Measurements from ENCODE around the gene DUSP16. TPM values are rescaled to one million over a fixed set of nuclear protein-coding genes. Genes with fewer than 3 reads are reported as not detected.

Gene DUSP16
- total RNA-seq, 1 donor from 2014 or later = 16.4 TPM

DNA sequence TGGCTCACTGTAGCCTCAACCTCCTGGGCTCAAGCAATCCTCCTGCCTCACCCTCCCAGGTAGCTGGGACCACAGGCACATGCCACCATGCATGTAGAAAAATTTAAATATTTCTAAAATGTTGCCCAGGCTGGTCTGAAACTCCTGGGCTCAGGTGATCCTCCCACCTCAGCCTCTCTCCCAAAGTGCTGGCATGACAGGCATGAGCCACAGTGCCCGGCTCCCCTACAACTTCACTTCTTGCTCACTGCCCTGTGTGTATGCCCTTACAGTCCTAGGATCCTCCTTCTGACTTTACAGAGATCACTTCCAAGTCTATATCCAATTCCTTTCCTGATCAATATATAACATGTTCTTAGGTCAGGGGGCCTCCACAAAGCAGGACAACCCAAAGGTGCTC is 25.2 kb upstream of the DUSP16 start:
- DNase-seq = no peak
- Histone ChIP-seq H3K4me1 (peaks cover 4% of the 10 kb centered on the region), H3K27me3 (ENCODE audit: low read depth) (no peaks in the 10 kb centered on the region), H3K9me3 (replicated peaks) (no peaks in the 10 kb centered on the region), H3K36me3 (no peaks in the 10 kb centered on the region), H3K4me3 (no peak overlapping the region), H3K27ac (replicated peaks) (no peak overlapping the region)
- TF ChIP-seq, protein P1, sequence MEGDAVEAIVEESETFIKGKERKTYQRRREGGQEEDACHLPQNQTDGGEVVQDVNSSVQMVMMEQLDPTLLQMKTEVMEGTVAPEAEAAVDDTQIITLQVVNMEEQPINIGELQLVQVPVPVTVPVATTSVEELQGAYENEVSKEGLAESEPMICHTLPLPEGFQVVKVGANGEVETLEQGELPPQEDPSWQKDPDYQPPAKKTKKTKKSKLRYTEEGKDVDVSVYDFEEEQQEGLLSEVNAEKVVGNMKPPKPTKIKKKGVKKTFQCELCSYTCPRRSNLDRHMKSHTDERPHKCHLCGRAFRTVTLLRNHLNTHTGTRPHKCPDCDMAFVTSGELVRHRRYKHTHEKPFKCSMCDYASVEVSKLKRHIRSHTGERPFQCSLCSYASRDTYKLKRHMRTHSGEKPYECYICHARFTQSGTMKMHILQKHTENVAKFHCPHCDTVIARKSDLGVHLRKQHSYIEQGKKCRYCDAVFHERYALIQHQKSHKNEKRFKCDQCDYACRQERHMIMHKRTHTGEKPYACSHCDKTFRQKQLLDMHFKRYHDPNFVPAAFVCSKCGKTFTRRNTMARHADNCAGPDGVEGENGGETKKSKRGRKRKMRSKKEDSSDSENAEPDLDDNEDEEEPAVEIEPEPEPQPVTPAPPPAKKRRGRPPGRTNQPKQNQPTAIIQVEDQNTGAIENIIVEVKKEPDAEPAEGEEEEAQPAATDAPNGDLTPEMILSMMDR (IDR thresholded peaks at IDR 0.05; ENCODE audit: borderline replicate concordance) = no peak
- intact Hi-C loops (cut with micrococcal nuclease) = no loop called here

DNA sequence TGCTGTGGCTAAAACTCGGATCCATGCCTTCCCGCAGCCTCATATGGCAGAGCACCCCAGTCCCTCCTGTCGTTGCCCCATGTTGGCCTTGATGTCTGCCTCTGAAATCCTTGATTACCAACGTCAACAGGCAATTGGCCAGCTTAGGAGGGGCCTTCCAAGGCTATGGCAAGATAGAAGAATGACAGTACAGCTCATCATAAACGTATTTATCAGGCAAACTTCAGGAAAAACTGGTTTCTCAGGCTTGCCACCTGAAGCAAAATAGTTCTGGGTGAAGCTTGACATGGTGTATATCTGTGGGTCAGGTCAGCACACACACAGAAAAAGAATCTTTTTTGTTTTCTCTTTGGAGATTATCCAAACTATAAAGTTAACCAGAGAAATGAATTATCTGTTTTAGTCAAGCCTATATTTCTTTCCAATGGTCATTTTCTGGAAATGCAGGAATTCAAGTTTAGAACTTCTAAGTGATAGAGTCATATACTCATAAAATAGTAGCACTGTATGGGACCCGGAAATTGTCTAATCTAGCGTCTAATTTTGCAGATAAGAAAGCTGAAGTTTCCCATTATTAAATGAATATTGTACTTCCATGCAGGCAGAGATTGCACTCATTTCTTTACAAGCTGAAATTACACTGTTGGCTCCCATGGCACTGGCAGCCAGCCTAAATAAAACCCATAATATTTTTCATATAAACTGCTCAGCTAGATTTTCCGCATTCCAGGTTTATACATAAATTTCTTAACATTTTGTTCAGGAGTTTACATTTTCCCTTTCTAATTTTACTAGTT is 24.4 kb upstream of the DUSP16 start:
- H3K27ac ChIP-seq (replicated peaks) = no peak overlapping the region
- TF ChIP-seq, protein P1 (IDR thresholded peaks at IDR 0.05; ENCODE audit: borderline replicate concordance) = no peak

DNA sequence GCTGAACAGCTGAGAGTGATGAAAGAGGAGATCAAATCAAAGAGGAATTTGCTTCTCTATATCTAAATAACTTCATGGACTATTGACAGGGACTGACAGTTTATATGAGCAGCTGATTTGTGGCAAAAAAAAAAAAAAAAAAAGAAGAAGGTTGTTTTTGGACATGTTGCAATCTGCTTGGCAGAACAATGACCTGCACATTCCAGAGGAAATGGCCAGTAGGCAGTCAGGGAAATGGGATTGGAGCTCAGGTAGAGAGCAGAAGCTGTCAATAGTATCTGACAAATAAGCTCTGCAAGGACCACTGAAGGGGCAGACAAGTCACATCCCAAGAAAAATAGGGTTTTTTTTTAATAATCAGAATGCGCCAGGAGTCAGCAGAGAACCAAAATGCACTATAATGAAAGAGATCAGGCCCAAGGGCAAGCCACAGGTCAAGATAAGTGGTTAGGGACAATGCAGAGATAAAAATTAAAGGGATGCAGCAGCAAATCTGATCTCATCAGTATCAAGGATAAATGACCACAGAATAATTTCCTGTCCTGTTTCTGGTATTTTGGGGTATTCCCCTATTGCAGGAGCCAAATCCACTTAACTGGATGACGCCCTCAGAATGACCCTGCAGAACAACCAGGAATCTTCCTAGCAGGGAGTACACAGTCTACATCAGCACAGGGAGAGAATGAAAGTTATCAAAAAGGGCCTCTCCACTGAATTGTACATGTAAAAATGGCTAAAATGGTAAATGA is 22.6 kb upstream of the DUSP16 start:
- Histone ChIP-seq H3K36me3 (no peaks in the 10 kb centered on the region), H3K4me1 (peaks cover 4% of the 10 kb centered on the region), H3K9me3 (replicated peaks) (no peaks in the 10 kb centered on the region), H3K4me3 (no peak overlapping the region), H3K27ac (replicated peaks) (no peak overlapping the region), H3K27me3 (ENCODE audit: low read depth) (no peaks in the 10 kb centered on the region)
- TF ChIP-seq, protein P1 (IDR thresholded peaks at IDR 0.05; ENCODE audit: borderline replicate concordance) = no peak
- intact Hi-C loops (cut with micrococcal nuclease) = no loop called here
- DNase-seq = no peak

More for the DNA sequence above, 24.4 kb upstream of the DUSP16 start:
- no peak for DNase-seq
- Histone ChIP-seq H3K27me3 (ENCODE audit: low read depth) (no peaks in the 10 kb centered on the region), H3K9me3 (replicated peaks) (no peaks in the 10 kb centered on the region), H3K4me1 (peaks cover 4% of the 10 kb centered on the region), H3K36me3 (no peaks in the 10 kb centered on the region), H3K4me3 (no peak overlapping the region)
- intact Hi-C loops (cut with micrococcal nuclease) = no loop called here

DNA sequence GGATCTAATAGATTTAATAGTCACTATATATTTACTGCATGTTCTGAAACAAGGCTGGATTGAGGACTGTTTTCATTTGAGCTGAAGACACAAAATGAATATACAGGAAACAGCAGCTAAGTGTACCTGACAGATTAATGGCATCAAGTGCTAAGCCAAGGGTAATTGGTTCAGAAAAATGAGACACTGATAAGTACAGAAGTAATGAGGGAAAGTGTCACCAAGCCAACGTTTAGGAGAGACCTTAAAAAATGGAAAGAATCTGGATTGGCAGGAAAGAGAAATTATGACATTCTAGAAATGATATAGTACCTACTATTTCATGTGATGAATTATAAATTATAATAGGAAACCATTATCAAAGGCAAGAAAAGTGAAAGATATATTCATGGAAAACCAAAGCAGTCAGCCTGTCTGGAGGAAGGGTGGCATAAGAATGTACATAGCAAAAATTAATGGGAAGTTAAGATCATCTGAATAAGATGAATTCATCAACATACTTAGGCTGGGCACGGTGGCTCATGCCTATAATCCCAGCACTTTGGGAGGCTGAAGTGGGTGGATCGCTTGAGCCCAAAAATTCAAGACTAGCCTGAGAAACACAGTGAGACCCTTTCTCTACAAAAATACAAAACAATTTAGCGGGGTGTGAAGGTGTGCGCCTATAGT is 21.0 kb upstream of the DUSP16 start:
- Histone ChIP-seq H3K27me3 (ENCODE audit: low read depth) (no peaks in the 10 kb centered on the region), H3K27ac (replicated peaks) (no peak overlapping the region), H3K9me3 (replicated peaks) (no peaks in the 10 kb centered on the region), H3K36me3 (no peaks in the 10 kb centered on the region), H3K4me1 (peaks cover 4% of the 10 kb centered on the region), H3K4me3 (no peak overlapping the region)
- intact Hi-C loops (cut with micrococcal nuclease) = no loop called here
- DNase-seq = no peak
- TF ChIP-seq, protein P1 (IDR thresholded peaks at IDR 0.05; ENCODE audit: borderline replicate concordance) = no peak

DNA sequence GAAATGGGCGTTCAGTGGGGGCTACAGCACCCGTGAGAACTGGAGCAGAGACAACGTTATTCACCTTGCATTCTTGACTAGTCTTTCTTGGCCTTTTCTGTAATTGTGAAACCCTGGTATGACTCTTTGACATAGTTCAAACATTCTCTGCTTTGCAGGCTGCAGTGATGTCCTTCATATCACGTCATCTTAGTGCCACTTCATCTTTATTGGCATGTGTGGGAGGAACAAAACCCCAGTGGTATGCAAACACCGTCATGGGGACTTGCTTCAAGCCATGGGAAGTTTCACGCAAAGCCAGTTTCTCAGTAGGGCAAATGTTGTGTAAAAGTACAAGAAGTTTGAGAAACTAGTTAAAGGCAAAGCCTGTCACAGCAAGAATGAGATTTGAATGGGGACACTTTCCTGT is 20.2 kb upstream of the DUSP16 start:
- intact Hi-C loops (cut with micrococcal nuclease) = no loop called here

More for the DNA sequence above, 20.2 kb upstream of the DUSP16 start:
- Histone ChIP-seq H3K4me1 (peaks cover 4% of the 10 kb centered on the region), H3K36me3 (no peaks in the 10 kb centered on the region), H3K9me3 (replicated peaks) (no peaks in the 10 kb centered on the region), H3K4me3 (no peak overlapping the region), H3K27me3 (ENCODE audit: low read depth) (no peaks in the 10 kb centered on the region), H3K27ac (replicated peaks) (no peak overlapping the region)
- TF ChIP-seq, protein P1 (IDR thresholded peaks at IDR 0.05; ENCODE audit: borderline replicate concordance) = no peak
- no peak for DNase-seq

Measured in left ventricle myocardium inferior (tissue), 1 donor.